Measurements from ENCODE around the gene DBF4B.

DNA sequence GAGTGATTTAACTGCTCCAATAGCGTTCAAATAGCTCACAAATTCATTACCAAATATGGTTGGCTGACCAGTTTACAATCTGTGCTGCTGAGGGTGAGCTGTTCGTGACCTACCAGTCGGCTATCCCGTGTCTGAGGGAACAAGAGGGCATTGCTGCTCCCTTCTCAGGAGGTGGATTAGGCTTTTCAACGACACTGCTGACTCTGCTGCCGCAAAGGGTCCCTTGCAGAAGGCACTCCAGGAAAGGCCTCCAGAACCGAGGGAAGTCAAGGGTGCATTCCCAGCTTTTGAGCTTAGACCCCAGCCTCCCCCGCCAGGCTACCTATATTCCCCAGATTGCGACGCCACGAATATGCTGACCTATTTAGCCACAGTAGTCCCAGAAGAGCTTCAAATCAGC, 89.3 kb downstream of the DBF4B start:
- TF ChIP-seq, protein P1, sequence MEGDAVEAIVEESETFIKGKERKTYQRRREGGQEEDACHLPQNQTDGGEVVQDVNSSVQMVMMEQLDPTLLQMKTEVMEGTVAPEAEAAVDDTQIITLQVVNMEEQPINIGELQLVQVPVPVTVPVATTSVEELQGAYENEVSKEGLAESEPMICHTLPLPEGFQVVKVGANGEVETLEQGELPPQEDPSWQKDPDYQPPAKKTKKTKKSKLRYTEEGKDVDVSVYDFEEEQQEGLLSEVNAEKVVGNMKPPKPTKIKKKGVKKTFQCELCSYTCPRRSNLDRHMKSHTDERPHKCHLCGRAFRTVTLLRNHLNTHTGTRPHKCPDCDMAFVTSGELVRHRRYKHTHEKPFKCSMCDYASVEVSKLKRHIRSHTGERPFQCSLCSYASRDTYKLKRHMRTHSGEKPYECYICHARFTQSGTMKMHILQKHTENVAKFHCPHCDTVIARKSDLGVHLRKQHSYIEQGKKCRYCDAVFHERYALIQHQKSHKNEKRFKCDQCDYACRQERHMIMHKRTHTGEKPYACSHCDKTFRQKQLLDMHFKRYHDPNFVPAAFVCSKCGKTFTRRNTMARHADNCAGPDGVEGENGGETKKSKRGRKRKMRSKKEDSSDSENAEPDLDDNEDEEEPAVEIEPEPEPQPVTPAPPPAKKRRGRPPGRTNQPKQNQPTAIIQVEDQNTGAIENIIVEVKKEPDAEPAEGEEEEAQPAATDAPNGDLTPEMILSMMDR (conservative IDR thresholded peaks at IDR 0.05; ENCODE audit: low read depth, low read length), result no peak
- TF ChIP-seq EZH2 (IDR thresholded peaks at IDR 0.05; ENCODE audit: borderline replicate concordance, low read depth, low read length, poor library complexity, severe bottlenecking), result no peak
